Liver (tissue), 9 donors: Measurements from ENCODE around the gene LHCGR. TPM values are rescaled to one million over a fixed set of nuclear protein-coding genes. Genes with fewer than 3 reads are reported as not detected.

Experiments
- DNase-seq: peaks from one replicate; pipeline ENCODE4 v3.0.0-alpha.2; 2017; ENCODE audit warnings: low spot score
- H3K27ac ChIP-seq, 2 donors: one replicate each; pipeline ENCODE4 v1.7.0; 2013; ENCODE audit warnings: inconsistent platforms in 2 of 2, low read length in 2 of 2, control low read depth in 1 of 2, low read depth in 1 of 2, mild to moderate bottlenecking in 1 of 2
- H3K27me3 ChIP-seq, 4 donors: one replicate each; pipeline versions ENCODE4 v1.6.1 to v1.7.0; 2013; ENCODE audit warnings: low read length in 3 of 4, inconsistent platforms in 1 of 4, mild to moderate bottlenecking in 1 of 4, moderate library complexity in 1 of 4; ENCODE audit not compliant: control insufficient read depth in 4 of 4, insufficient read depth in 4 of 4
- H3K36me3 ChIP-seq, 4 donors: one replicate each; pipeline versions ENCODE4 v1.6.1 to v1.7.0; 2013; ENCODE audit warnings: low read length in 3 of 4, mild to moderate bottlenecking in 3 of 4, low read depth in 1 of 4, moderate library complexity in 1 of 4; ENCODE audit not compliant: control insufficient read depth in 4 of 4, insufficient read depth in 3 of 4
- H3K4me1 ChIP-seq, 4 donors: one replicate each; pipeline versions ENCODE4 v1.6.1 to v1.7.0; 2013; ENCODE audit warnings: low read length in 3 of 4, mild to moderate bottlenecking in 3 of 4, moderate library complexity in 1 of 4; ENCODE audit not compliant: control insufficient read depth in 4 of 4, insufficient read depth in 4 of 4
- H3K4me3 ChIP-seq, 3 donors: one replicate each; pipeline versions ENCODE4 v1.6.1 to v1.7.0; 2013; ENCODE audit warnings: low read length in 3 of 3, control low read depth in 1 of 3, low read depth in 1 of 3, mild to moderate bottlenecking in 1 of 3
- H3K9ac ChIP-seq, 2 donors: one replicate each; pipeline ENCODE4 v1.7.0; 2013; ENCODE audit warnings: low read length in 2 of 2, mild to moderate bottlenecking in 2 of 2, moderate library complexity in 2 of 2, control low read depth in 1 of 2, low read depth in 1 of 2
- H3K9me3 ChIP-seq, 4 donors: one replicate each; pipeline versions ENCODE4 v1.6.1 to v1.7.0; 2013; ENCODE audit warnings: low read length in 3 of 4; ENCODE audit not compliant: control insufficient read depth in 4 of 4
- CTCF ChIP-seq: fragments of 150-350 bp; IDR thresholded peaks from 2 replicates; pipeline ENCODE4 v1.5.1; 2017; ENCODE audit warnings: improper control_type of control experiment, low read depth, low read length; ENCODE audit not compliant: missing input control
- EGR1 ChIP-seq, 2 donors: IDR thresholded peaks; 2 replicates each; pipeline ENCODE4 v1.6.1; 2016 to 2018; ENCODE audit warnings: antibody characterized with exemption in 2 of 2, low read depth in 2 of 2
- FOXA1 ChIP-seq: IDR thresholded peaks from 2 replicates; pipeline ENCODE4 v1.6.1; 2016; ENCODE audit warnings: antibody characterized with exemption
- FOXA2 ChIP-seq: IDR thresholded peaks from 2 replicates; pipeline ENCODE4 v1.6.1; 2016; ENCODE audit warnings: antibody characterized with exemption
- GABPA ChIP-seq, 2 donors: IDR thresholded peaks in 1 of 2; conservative IDR thresholded peaks in 1 of 2; 2 replicates each; pipeline ENCODE4 v1.6.1; 2016; ENCODE audit warnings: antibody characterized with exemption in 2 of 2, mild to moderate bottlenecking in 1 of 2, moderate library complexity in 1 of 2
- HNF4A ChIP-seq, 2 donors: conservative IDR thresholded peaks; 2 replicates each; pipeline ENCODE4 v1.6.1; 2016; ENCODE audit warnings: antibody characterized with exemption in 2 of 2, mild to moderate bottlenecking in 2 of 2
- HNF4G ChIP-seq: IDR thresholded peaks from 2 replicates; pipeline ENCODE4 v1.6.1; 2016; ENCODE audit warnings: antibody characterized with exemption
- JUND ChIP-seq, 2 donors: IDR thresholded peaks; 2 replicates each; pipeline ENCODE4 v1.6.1; 2016; ENCODE audit warnings: antibody characterized with exemption in 2 of 2
- MAX ChIP-seq: IDR thresholded peaks from 2 replicates; pipeline ENCODE4 v1.6.1; 2016; ENCODE audit warnings: antibody characterized with exemption
- NR2F2 ChIP-seq: IDR thresholded peaks from 2 replicates; pipeline ENCODE4 v1.6.1; 2016; ENCODE audit warnings: antibody characterized with exemption
- RAD21 ChIP-seq, 2 donors: IDR thresholded peaks; 2 replicates each; pipeline ENCODE4 v1.6.1; 2016; ENCODE audit warnings: antibody characterized with exemption in 2 of 2, mild to moderate bottlenecking in 2 of 2
- REST ChIP-seq: IDR thresholded peaks from 2 replicates; pipeline ENCODE4 v1.6.1; 2016; ENCODE audit warnings: antibody characterized with exemption, mild to moderate bottlenecking
- RXRA ChIP-seq, 2 donors: IDR thresholded peaks; 2 replicates each; pipeline ENCODE4 v1.6.1; 2017 to 2018; ENCODE audit warnings: antibody characterized with exemption in 2 of 2, mild to moderate bottlenecking in 1 of 2
- SP1 ChIP-seq: IDR thresholded peaks from 2 replicates; pipeline ENCODE4 v1.6.1; 2018; ENCODE audit warnings: antibody characterized with exemption, mild to moderate bottlenecking
- TAF1 ChIP-seq: conservative IDR thresholded peaks from 2 replicates; pipeline ENCODE4 v1.6.1; 2016; ENCODE audit warnings: antibody characterized with exemption, mild to moderate bottlenecking
- YY1 ChIP-seq: IDR thresholded peaks from 2 replicates; pipeline ENCODE4 v1.6.1; 2016; ENCODE audit warnings: antibody characterized with exemption, mild to moderate bottlenecking
- WGBS: extraction: QIAGEN DNeasy Blood & Tissue Kit; methylation state at CpG from one replicate; pipeline ENCODE4 v1.1.7; 2013; 5-methylcytosine and 5-hydroxymethylcytosine counted together
- polyA plus RNA-seq, 2 donors: library from polyadenylated mRNA; stranded (reverse) in 1 of 2; unstranded in 1 of 2; fragments of 200-250 nt in 1 of 2; fragments of >200 nt in 1 of 2; fragmentation: Nextera tagmentation in 1 of 2; extraction: Ambion mirVana in 1 of 2; gene quantifications; one replicate each; pipeline versions ENCODE4 v1.2.1 to v1.2.3, GENCODE V29; 2013 to 2015
- total RNA-seq, 2 donors: library from RNA; depleted of rRNA; stranded (reverse); fragments of >200 nt; gene quantifications; one replicate each; pipeline ENCODE4 v1.2.3, GENCODE V29; 2014
- TF ChIP-seq, protein P1 (sequence below): IDR thresholded peaks from 2 replicates; pipeline ENCODE4 v1.6.1; 2016; ENCODE audit warnings: antibody characterized with exemption
- TF ChIP-seq, protein P2 (sequence below): IDR thresholded peaks from 2 replicates; pipeline ENCODE4 v1.6.1; 2016; ENCODE audit warnings: antibody characterized with exemption
- donor health status: healthy.
- donor health status: healthy.
- donor health status: healthy.
- donor health status: healthy.
- donor health status: healthy.

Gene LHCGR
- total RNA-seq (not detected), polyA plus RNA-seq (not detected)

DNA sequence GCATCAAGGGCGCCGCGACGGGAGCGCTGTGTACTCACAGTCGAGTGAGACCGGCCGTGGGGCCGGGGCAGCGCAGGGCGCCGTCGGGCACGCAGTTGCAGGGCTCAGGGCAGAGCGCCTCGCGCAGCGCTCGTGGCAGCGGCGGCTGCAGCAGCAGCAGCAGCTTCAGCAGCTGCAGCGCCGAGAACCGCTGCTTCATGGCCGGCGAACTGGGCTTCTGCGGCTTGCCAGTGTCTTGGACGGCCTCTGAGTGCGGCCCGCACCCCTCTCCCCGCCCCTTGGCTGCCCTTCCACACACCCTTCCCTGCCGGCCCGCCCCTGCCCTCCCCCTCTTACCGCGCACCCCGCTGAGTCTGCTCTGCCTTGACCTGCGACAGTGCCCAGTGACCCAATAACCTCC, at the start of gene LHCGR:
LHCGR (minus strand) TSS at position 252 of the 400 bp plus-strand sequence; CDS start at position 199, 53 bp downstream.
- H3K9me3 ChIP-seq, result no peaks in the 10 kb centered on the region
- no peak within 1 kb of the TSS for H3K9ac ChIP-seq
- H3K27ac ChIP-seq, result no peak within 1 kb of the TSS
- no peak for TF ChIP-seq FOXA2
- TF ChIP-seq CTCF, result no peak
- no peak for TF ChIP-seq FOXA1
- TF ChIP-seq NR2F2, result no peak
- TF ChIP-seq, protein P1, sequence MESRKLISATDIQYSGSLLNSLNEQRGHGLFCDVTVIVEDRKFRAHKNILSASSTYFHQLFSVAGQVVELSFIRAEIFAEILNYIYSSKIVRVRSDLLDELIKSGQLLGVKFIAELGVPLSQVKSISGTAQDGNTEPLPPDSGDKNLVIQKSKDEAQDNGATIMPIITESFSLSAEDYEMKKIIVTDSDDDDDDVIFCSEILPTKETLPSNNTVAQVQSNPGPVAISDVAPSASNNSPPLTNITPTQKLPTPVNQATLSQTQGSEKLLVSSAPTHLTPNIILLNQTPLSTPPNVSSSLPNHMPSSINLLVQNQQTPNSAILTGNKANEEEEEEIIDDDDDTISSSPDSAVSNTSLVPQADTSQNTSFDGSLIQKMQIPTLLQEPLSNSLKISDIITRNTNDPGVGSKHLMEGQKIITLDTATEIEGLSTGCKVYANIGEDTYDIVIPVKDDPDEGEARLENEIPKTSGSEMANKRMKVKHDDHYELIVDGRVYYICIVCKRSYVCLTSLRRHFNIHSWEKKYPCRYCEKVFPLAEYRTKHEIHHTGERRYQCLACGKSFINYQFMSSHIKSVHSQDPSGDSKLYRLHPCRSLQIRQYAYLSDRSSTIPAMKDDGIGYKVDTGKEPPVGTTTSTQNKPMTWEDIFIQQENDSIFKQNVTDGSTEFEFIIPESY, result no peak
- TF ChIP-seq RAD21 (IDR thresholded peaks at IDR 0.05), result no peak
- no peak for TF ChIP-seq RXRA (IDR thresholded peaks at IDR 0.05)
- TF ChIP-seq EGR1 (IDR thresholded peaks at IDR 0.05; ENCODE audit: low read depth in 2 of 2), result no peak
- TF ChIP-seq JUND (IDR thresholded peaks at IDR 0.05), result no peak
- TF ChIP-seq TAF1, result no peak
- TF ChIP-seq YY1, result no peak
- no peak for TF ChIP-seq HNF4A (conservative IDR thresholded peaks at IDR 0.05)
- TF ChIP-seq SP1, result no peak
- TF ChIP-seq, protein P2, sequence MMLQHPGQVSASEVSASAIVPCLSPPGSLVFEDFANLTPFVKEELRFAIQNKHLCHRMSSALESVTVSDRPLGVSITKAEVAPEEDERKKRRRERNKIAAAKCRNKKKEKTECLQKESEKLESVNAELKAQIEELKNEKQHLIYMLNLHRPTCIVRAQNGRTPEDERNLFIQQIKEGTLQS, result no peak
- no peak for TF ChIP-seq HNF4G
- no peak for TF ChIP-seq MAX
- TF ChIP-seq GABPA (IDR thresholded peaks at IDR 0.05 in 1 of 2, conservative IDR thresholded peaks at IDR 0.05 in 1 of 2), result no peak
- no peak for TF ChIP-seq REST
- 7% methylated on average over 37 of the region's 37 CpGs for WGBS
- peaks cover 0 to 3% (median 0%) of the 10 kb centered on the region in 4 donors for H3K4me1 ChIP-seq
- peak within 1 kb of the TSS in 1 of 3 donors; percentile 14 for H3K4me3 ChIP-seq
- no peak for DNase-seq
- H3K36me3 ChIP-seq, result no peaks in the 10 kb centered on the region
- H3K27me3 ChIP-seq, result peaks cover 0 to 3% (median 0%) of the 10 kb centered on the region in 4 donors
